Stomach smooth muscle (tissue), 2 donors: Measurements from ENCODE around the gene PHTF1.

Experiments used
- H3K27ac ChIP-seq: one replicate; pipeline ENCODE4 v1.7.0; 2013; ENCODE audit warnings: mild to moderate bottlenecking, low read length, inconsistent platforms
- H3K27me3 ChIP-seq, 2 donors: one replicate each; pipeline ENCODE4 v1.7.0; 2013; ENCODE audit warnings: low read length in 2 of 2; ENCODE audit not compliant: insufficient read depth in 2 of 2, control insufficient read depth in 1 of 2
- H3K36me3 ChIP-seq, 2 donors: one replicate each; pipeline ENCODE4 v1.7.0; 2013; ENCODE audit warnings: low read length in 2 of 2; ENCODE audit not compliant: control insufficient read depth in 2 of 2, insufficient read depth in 2 of 2
- H3K4me1 ChIP-seq: one replicate; pipeline ENCODE4 v1.7.0; 2013; ENCODE audit warnings: low read length; ENCODE audit not compliant: control insufficient read depth, insufficient read depth
- H3K4me3 ChIP-seq, 2 donors: one replicate each; pipeline ENCODE4 v1.7.0; 2013; ENCODE audit warnings: low read length in 2 of 2
- H3K9ac ChIP-seq, 2 donors: one replicate each; pipeline ENCODE4 v1.7.0; 2013; ENCODE audit warnings: low read length in 2 of 2, mild to moderate bottlenecking in 1 of 2
- H3K9me3 ChIP-seq, 2 donors: one replicate each; pipeline ENCODE4 v1.7.0; 2013; ENCODE audit warnings: low read length in 2 of 2; ENCODE audit not compliant: control insufficient read depth in 2 of 2
- donor health status: healthy.
- donor health status: Pancreatic carcinoma.

The PHTF1 gene

DNA sequence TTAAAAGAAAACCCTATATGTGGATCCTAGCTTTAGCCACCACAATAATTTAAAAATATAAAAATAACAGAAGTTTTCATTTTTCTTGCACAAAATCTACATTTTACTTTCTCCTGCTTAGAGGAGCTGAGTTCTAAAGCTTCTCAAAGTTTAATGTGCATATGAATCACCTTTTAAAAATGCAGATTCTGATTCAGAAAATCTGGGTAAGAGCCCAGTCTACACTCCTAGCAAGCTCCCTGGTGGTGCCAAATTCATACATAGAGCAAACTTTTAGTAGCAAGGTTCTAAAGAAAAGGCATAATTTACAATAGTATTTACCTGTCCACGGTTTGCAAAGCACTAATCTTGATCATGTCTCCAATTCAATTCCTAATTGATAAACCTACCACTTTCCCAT is 33.7 kb upstream of the PHTF1 start:
- Histone ChIP-seq H3K9me3 (no peaks in the 10 kb centered on the region), H3K4me3 (no peak overlapping the region), H3K27ac (no peak overlapping the region), H3K36me3 (peaks cover 2 to 7% of the 10 kb centered on the region in 2 donors), H3K9ac (no peak overlapping the region), H3K27me3 (no peaks in the 10 kb centered on the region), H3K4me1 (no peaks in the 10 kb centered on the region)

DNA sequence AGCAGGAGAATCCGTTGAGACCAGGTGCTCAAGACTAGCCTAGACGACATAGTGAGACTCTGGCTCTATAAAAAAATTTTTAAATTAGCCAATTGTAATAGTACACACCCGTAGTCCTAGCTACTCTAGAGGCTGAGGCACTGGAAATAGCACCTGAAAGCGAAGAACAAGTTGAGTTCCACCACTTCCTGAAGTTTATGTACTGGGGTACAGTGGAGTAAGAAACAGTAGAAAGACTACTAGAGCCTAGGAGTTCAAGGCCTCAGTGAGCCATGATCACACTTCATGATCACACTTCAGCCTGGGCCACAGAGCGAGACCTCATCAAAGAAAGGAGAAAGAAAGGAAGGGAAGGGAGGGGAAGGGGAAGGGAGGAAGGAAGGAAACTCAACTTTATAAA is 33.2 kb upstream of the PHTF1 start:
- Histone ChIP-seq H3K27me3 (no peaks in the 10 kb centered on the region), H3K36me3 (peaks cover 2 to 7% of the 10 kb centered on the region in 2 donors), H3K9me3 (no peaks in the 10 kb centered on the region), H3K9ac (no peak overlapping the region), H3K4me3 (no peak overlapping the region), H3K4me1 (no peaks in the 10 kb centered on the region), H3K27ac (no peak overlapping the region)

DNA sequence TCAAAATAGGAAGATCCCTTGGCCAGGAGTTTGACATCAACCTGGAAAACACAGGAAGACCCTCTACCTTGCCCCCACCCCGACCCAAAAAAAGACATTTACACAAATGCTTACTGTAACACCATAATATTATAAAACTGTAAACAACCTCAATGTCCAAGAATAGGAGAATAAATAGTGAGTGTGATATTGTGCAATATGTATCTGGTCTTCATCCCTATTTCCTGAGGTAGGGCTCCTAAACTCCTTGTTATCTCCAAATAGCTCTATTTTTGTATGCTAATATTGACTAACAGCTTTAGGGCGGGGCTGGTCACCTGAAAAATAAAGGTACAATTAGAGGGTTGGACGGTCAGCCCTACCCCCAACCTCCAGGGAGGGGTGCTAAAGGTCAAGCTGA is 29.5 kb upstream of the PHTF1 start:
- Histone ChIP-seq H3K27ac (no peak overlapping the region), H3K27me3 (no peaks in the 10 kb centered on the region), H3K36me3 (no peaks in the 10 kb centered on the region), H3K9me3 (no peaks in the 10 kb centered on the region), H3K4me1 (no peaks in the 10 kb centered on the region), H3K9ac (no peak overlapping the region), H3K4me3 (no peak overlapping the region)

DNA sequence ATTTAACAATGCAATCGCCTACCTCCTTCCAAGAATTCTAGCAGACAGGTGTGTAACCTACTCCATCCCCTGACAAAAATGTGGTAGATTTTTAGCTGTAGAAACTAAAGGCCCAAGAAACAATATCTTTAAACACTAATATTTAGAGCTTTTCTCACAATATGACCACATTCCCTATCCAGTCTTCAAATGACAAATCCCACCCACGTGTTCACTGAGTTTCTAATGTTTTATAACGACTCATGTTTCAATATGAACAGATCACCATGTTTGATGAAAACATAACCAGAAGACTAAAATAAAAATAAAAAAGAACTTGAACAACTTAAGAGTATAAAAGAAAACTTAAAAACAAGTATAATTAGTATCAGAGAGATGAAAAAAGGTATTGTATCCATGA is 28.4 kb upstream of the PHTF1 start:
- Histone ChIP-seq H3K4me3 (no peak overlapping the region), H3K4me1 (peaks cover 5% of the 10 kb centered on the region), H3K27me3 (no peaks in the 10 kb centered on the region)

DNA sequence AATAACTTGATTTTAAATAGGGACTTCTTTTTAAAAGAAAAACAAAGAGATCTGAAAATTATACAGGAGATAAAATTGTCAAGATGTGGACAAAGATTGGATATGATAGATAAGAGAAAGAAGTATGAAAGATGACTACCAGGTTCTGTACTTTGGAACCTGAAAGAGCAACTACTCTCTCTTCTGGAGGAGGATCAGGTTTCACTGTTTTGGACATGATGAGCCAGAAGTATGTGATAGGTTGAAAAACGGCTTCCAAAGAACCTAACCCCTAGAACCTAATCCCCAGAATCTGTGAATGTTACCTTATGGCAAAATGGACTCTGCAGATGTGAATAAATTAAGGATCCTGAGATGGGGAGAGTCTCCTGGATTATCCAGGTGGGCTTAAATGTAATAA is 26.8 kb upstream of the PHTF1 start:
- Histone ChIP-seq H3K27me3 (no peaks in the 10 kb centered on the region), H3K4me1 (peaks cover 5% of the 10 kb centered on the region), H3K36me3 (no peaks in the 10 kb centered on the region), H3K9ac (no peak overlapping the region), H3K27ac (no peak overlapping the region), H3K4me3 (no peak overlapping the region), H3K9me3 (no peaks in the 10 kb centered on the region)

More for the DNA sequence above, 28.4 kb upstream of the PHTF1 start:
- Histone ChIP-seq H3K9me3 (no peaks in the 10 kb centered on the region), H3K36me3 (no peaks in the 10 kb centered on the region), H3K9ac (no peak overlapping the region), H3K27ac (no peak overlapping the region)

DNA sequence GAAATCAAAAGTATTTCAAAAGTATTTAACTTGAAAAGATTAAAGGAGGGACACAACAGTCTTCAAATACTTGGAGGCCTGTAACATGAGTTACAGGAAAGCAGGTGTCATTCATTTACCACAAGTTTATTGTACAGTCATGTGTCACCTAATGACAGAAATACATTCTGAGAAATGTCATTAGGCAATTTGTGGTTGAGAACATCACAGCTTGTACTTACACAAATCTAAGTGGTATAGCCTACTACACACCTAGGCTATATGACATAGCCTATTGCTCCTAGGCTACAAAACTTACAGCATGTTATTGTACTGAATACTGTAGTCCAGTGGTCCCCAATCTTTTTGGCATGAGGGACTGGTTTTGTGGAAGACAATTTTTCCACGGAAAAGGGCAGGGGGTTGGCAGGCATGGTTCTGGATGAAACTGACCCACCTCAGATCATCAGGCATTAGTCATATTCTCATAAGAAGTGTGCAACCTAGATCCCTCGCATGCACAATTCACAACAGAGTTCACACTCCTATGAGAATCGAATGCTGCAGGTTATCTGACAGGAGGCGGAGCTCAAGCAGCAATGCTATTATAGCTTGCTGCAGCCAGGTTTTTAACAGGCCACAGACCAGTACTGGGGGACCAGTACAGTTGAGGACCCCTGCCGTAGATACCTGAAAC is 25.0 kb upstream of the PHTF1 start:
- Histone ChIP-seq H3K27ac (no peak overlapping the region), H3K4me3 (no peak overlapping the region)

DNA sequence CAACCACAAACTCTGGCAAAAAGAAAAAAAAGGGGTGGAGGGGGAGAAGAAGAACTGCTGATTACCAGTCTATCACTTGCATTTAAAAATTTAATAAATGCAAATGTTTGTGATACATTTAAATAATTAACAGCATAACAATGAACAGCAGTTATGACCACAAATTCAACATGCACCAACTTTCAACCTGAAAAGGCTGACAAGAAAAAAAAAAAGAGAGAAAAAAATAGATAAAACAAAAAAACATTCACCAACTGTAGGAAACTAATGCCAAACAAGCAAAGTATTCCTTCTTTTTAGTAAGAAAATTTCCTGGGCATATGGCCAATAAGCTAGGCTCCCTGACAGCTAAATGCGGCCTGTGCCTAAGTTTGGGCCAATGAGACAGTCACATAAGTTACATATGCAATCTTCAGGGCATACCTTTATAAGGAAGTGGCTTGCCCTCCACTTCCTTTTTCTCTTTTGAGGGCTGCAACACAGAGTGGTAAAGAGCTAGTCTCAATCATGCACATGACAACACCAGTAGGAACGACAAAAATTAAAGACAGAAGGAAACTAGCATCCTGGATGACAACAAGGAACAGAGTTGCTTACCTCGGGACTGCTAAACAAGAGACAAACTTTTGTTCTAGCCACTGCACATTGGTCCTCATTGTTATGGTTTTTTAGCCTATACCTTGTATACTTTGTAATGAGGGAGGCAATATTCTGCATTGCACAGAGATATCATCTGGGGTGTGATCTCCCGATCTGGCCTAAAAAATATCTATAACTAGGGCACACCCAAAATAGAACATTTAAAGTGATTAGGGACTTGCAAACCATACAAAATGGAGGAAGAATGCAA is 24.2 kb upstream of the PHTF1 start:
- peak overlapping the region in 1 of 2 donors; percentile 31 for H3K4me3 ChIP-seq
- H3K27ac ChIP-seq, result no peak overlapping the region

More for the DNA sequence above, 25.0 kb upstream of the PHTF1 start:
- Histone ChIP-seq H3K36me3 (no peaks in the 10 kb centered on the region), H3K27me3 (no peaks in the 10 kb centered on the region), H3K4me1 (peaks cover 5% of the 10 kb centered on the region), H3K9ac (no peak overlapping the region), H3K9me3 (no peaks in the 10 kb centered on the region)

DNA sequence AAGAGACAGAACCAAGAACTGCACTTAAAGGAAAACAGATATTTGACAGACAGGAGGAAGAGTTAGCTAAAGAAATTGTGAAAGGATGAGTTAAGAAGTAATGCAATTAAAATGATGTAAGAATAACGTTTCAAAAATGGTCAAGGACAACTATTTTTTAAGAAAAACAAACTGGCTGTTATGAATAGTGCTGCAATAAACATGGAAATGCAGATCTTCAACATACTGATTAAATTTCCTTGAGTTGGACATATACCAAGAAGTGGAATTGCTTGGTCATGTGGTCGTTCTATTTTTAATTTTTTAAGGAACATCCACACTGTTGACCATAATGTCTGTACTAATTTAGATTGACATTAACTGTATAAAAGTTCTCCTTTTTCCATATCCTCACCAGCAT is 23.1 kb upstream of the PHTF1 start:
- Histone ChIP-seq H3K36me3 (no peaks in the 10 kb centered on the region), H3K4me3 (no peak overlapping the region), H3K27ac (no peak overlapping the region), H3K27me3 (no peaks in the 10 kb centered on the region), H3K9ac (no peak overlapping the region), H3K4me1 (peaks cover 5% of the 10 kb centered on the region), H3K9me3 (no peaks in the 10 kb centered on the region)

More for the DNA sequence above, 24.2 kb upstream of the PHTF1 start:
- Histone ChIP-seq H3K36me3 (no peaks in the 10 kb centered on the region), H3K4me1 (peaks cover 5% of the 10 kb centered on the region), H3K9me3 (no peaks in the 10 kb centered on the region), H3K9ac (no peak overlapping the region), H3K27me3 (no peaks in the 10 kb centered on the region)

DNA sequence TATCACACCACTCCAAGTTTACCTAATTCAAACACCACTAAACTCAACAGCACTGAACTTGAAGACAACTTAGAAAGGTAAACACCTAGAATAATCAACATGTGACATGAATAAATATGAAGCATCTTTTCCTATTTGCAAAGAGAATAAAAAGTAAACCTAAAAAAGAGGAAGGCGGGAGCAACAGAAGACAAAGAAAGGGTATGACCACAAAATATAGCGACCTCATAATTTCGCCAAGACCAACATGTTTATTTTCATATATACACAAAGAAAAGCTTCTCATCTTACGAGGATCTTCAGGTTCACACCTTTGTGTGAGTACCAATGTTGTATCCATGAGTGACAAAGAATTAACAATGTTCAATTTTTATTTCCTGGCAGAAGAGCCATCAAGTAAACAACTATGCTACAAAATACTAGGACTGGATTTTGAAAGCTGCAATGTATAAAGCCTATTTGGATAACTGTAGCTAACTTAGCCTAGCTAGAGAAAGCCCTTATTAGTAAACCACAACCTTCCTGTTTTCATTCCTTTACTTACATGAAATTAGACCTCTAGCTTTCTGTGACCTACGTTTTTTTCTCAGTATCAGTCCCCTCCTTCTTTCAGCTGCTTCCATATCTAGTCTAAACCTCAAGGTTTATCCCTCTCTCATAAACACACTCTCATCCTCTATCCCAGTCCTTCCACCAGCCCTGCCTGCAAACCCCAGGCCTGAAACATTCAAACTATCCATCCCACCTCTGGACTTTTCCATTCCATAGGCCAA is 21.3 kb upstream of the PHTF1 start:
- Histone ChIP-seq H3K27me3 (no peaks in the 10 kb centered on the region), H3K36me3 (peaks cover 3 to 9% of the 10 kb centered on the region in 2 donors), H3K9ac (no peak overlapping the region), H3K4me1 (peaks cover 5% of the 10 kb centered on the region), H3K27ac (no peak overlapping the region), H3K9me3 (no peaks in the 10 kb centered on the region), H3K4me3 (no peak overlapping the region)

DNA sequence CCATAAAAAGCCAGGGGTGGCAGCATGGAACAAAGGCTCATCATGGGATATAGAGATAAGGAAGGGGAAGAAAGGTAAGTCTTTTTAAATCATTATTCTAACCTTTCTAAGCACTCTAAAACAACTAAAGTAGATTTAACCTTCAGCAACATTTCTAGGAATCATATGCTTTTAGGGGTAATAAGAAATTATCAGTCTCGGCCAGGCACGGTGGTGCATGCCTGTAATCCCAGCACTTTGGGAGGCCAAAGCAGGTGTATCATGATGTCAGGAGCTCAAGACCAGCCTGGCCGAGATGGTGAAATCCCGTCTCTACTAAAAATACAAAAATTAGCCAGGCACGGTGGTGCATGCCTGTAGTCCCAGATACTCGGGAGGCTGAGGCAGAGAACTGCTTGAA is 20.3 kb upstream of the PHTF1 start:
- no peak overlapping the region for H3K9ac ChIP-seq
- peaks cover 5% of the 10 kb centered on the region for H3K4me1 ChIP-seq
- no peak overlapping the region for H3K4me3 ChIP-seq
- H3K27me3 ChIP-seq, result no peaks in the 10 kb centered on the region
- H3K27ac ChIP-seq, result no peak overlapping the region
- peaks cover 3 to 9% of the 10 kb centered on the region in 2 donors for H3K36me3 ChIP-seq
- no peaks in the 10 kb centered on the region for H3K9me3 ChIP-seq
